ENCODE results near the gene ECT2. TPM values are rescaled to one million over a fixed set of nuclear protein-coding genes. Genes with fewer than 3 reads are reported as not detected.

The ECT2 gene
- total RNA-seq, 1 experiment from 2014 or later = 81.3 TPM

GRCh38 chr3:172700936-172701455 lies 49.5 kb upstream of the ECT2 start:
- H3K9me3 Mint-ChIP-seq = no peaks in the 10 kb centered on the region
- no peak overlapping the region for H3K23ac ChIP-seq (ENCODE audit: insufficient read length, low read depth, low read length)
- H4K5ac ChIP-seq (ENCODE audit: insufficient read length, low read depth, low read length) = no peak overlapping the region
- no peak overlapping the region for H3T11ph ChIP-seq (ENCODE audit: low read length)
- H2AFZ ChIP-seq (ENCODE audit: low read length) = no peak overlapping the region
- H3K27ac Mint-ChIP-seq = peak overlapping the region in 2 of 3 experiments; percentile 4 to 20; a peak in 2 of 7 replicates
- no peak overlapping the region for H3K4me3 Mint-ChIP-seq
- no peak overlapping the region for H4K91ac ChIP-seq (ENCODE audit: insufficient read length, low read depth, low read length)
- no peak for TF ChIP-seq CTCF (conservative IDR thresholded peaks at IDR 0.05)
- H3K4ac ChIP-seq (ENCODE audit: low read depth, low read length) = no peak overlapping the region
- no peaks in the 10 kb centered on the region for H3K9me3 ChIP-seq (ENCODE audit: control insufficient read depth, low read depth, low read length)
- H3K36me3 Mint-ChIP-seq (ENCODE audit: insufficient read depth in 1 of 3, low read depth in 3 of 3) = no peaks in the 10 kb centered on the region
- no peak overlapping the region for H3K4me2 ChIP-seq (ENCODE audit: insufficient read depth, insufficient read length, low read length)
- WGBS (ENCODE audit: extremely low coverage, insufficient read length, low lambda C conversion rate) = no CpG with 5 or more reads among the region's 1 CpG
- no peaks in the 10 kb centered on the region for H3K27me3 ChIP-seq (ENCODE audit: insufficient read depth, low read length)
- no peak overlapping the region for H3K27ac ChIP-seq (ENCODE audit: insufficient read length, low read depth, low read length)
- no peak overlapping the region for H3K14ac ChIP-seq (ENCODE audit: insufficient read depth, low read length)
- DNase-seq = no peak
- no peak overlapping the region for H3K9ac ChIP-seq (ENCODE audit: extremely low read depth, insufficient read length, low read length)
- no peak overlapping the region for H2BK12ac ChIP-seq (ENCODE audit: insufficient read length, low read depth, low read length)
- H3K4me1 ChIP-seq (ENCODE audit: insufficient read depth, low read length) = no peaks in the 10 kb centered on the region; the same call in 1 of the 2 replicates
- no peaks in the 10 kb centered on the region for H3K23me2 ChIP-seq (ENCODE audit: insufficient read length, low read depth, low read length, poor library complexity, severe bottlenecking)
- H2BK120ac ChIP-seq (ENCODE audit: low read depth, low read length, poor library complexity, severe bottlenecking) = no peak overlapping the region
- no peak overlapping the region for H2AK5ac ChIP-seq (ENCODE audit: insufficient read length, low read length)
- H2BK15ac ChIP-seq (ENCODE audit: low read depth, low read length) = no peak overlapping the region
- no peaks in the 10 kb centered on the region for H3K79me1 ChIP-seq (ENCODE audit: insufficient read depth, low read depth, low read length, poor library complexity, severe bottlenecking)
- peaks cover 8 to 15% of the 10 kb centered on the region in 2 experiments for H3K4me1 Mint-ChIP-seq
- H2BK20ac ChIP-seq (ENCODE audit: low read depth, low read length, poor library complexity, severe bottlenecking) = no peak overlapping the region
- H4K20me1 ChIP-seq (ENCODE audit: control insufficient read depth, insufficient read depth, insufficient read length) = no peaks in the 10 kb centered on the region
- no peaks in the 10 kb centered on the region for H3K79me2 ChIP-seq (ENCODE audit: insufficient read depth, low read length)
- no peak overlapping the region for H3K18ac ChIP-seq (ENCODE audit: insufficient read length, low read depth, low read length)
- H3K56ac ChIP-seq (ENCODE audit: insufficient read length, low read depth, low read length) = no peak overlapping the region
- H2BK5ac ChIP-seq (ENCODE audit: insufficient read length, low read length) = no peak overlapping the region
- H3K27me3 Mint-ChIP-seq (ENCODE audit: low read depth) = no peaks in the 10 kb centered on the region
- no peak overlapping the region for H4K8ac ChIP-seq (replicated peaks; ENCODE audit: insufficient read length, low read depth, low read length)
